Thoracic aorta (tissue), 2 donors: ENCODE measurements around the gene PIKFYVE. TPM values are rescaled to one million over a fixed set of nuclear protein-coding genes. Genes with fewer than 3 reads are reported as not detected.

Source experiments
- ATAC-seq: fragments of 150-250 bp; one replicate; pipeline ENCODE4 v1.8.0; 2017; ENCODE audit warnings: low read depth; ENCODE audit not compliant: insufficient number of reproducible peaks, low FRiP score
- DNase-seq: peaks from one replicate; pipeline ENCODE4 v3.0.0-alpha.2; 2020; ENCODE audit warnings: low spot score
- H3K27ac ChIP-seq, 2 donors: fragments of 200-600 bp; sonication (generic); 1 replicate in 1 of 2; 2 replicates in 1 of 2; pipeline ENCODE4 v1.5.1; 2016; ENCODE audit warnings: mild to moderate bottlenecking in 2 of 2, moderate library complexity in 2 of 2
- H3K27me3 ChIP-seq: fragments of 200-600 bp; sonication (generic); replicated peaks from 2 replicates; pipeline ENCODE4 v1.6.0; 2016; ENCODE audit warnings: mild to moderate bottlenecking; ENCODE audit not compliant: insufficient read depth
- H3K36me3 ChIP-seq: fragments of 200-600 bp; sonication (generic); one replicate; pipeline ENCODE4 v1.5.1; 2016
- H3K4me1 ChIP-seq, 2 donors: fragments of 200-600 bp; sonication (generic); 1 replicate in 1 of 2; 2 replicates in 1 of 2; pipeline versions ENCODE4 v1.5.1 to v1.6.0; 2016; ENCODE audit warnings: low read depth in 2 of 2, mild to moderate bottlenecking in 1 of 2; ENCODE audit not compliant: control insufficient read depth in 1 of 2
- H3K4me3 ChIP-seq: fragments of 200-600 bp; sonication (generic); 2 replicates; pipeline ENCODE4 v1.5.1; 2016; ENCODE audit warnings: mild to moderate bottlenecking
- H3K9me3 ChIP-seq: fragments of 200-600 bp; sonication (generic); 2 replicates; pipeline ENCODE4 v1.5.1; 2016
- CTCF ChIP-seq: fragments of 200-600 bp; sonication (generic); IDR thresholded peaks from one replicate; pipeline ENCODE4 v1.5.1; 2019; ENCODE audit warnings: antibody characterized with exemption
- total RNA-seq, 2 donors: library from RNA; depleted of rRNA; stranded (reverse); fragments of >200 nt; gene quantifications; one replicate each; pipeline versions ENCODE4 v1.1.0 to v1.2.3, GENCODE V29; 2016

The PIKFYVE gene
- total RNA-seq, 2 donors from 2014 or later = 18.0 to 29.4 TPM

GRCh38 chr2:208399201-208399600 is 133.1 kb downstream of the PIKFYVE start:
- Histone ChIP-seq H3K36me3 (no peaks in the 10 kb centered on the region), H3K4me1 (no peaks in the 10 kb centered on the region), H3K27me3 (no peaks in the 10 kb centered on the region), H3K27ac (no peak overlapping the region), H3K4me3 (no peak overlapping the region), H3K9me3 (peaks cover 3% of the 10 kb centered on the region)
- no peak for TF ChIP-seq CTCF
- DNase-seq (no peak), ATAC-seq (no peak)

- Histone ChIP-seq H3K4me3 (peak within 1 kb of the TSS; percentile 58), H3K27ac (no peak within 1 kb of the TSS), H3K36me3 (no peaks in the 10 kb centered on the region), H3K4me1 (peaks cover 7 to 11% of the 10 kb centered on the region in 2 donors), H3K9me3 (no peaks in the 10 kb centered on the region), H3K27me3 (no peaks in the 10 kb centered on the region)
- DNase-seq (no peak), ATAC-seq (no peak)
- no peak for TF ChIP-seq CTCF
These were observed 140.7 kb downstream of the PIKFYVE start, which contains the start of gene PTH2R for GRCh38 chr2:208406474-208407451. Gene PTH2R, plus strand, starts transcription at chr2:208406792. Its CDS starts 252 bp downstream, at chr2:208407044.

- Histone ChIP-seq H3K4me1 (peaks cover 7 to 11% of the 10 kb centered on the region in 2 donors), H3K27ac (no peak overlapping the region), H3K9me3 (no peaks in the 10 kb centered on the region), H3K27me3 (no peaks in the 10 kb centered on the region), H3K4me3 (no peak overlapping the region), H3K36me3 (no peaks in the 10 kb centered on the region)
- no peak for TF ChIP-seq CTCF
- DNase-seq (no peak), ATAC-seq (no peak)
These were observed 141.6 kb downstream of the PIKFYVE start for GRCh38 chr2:208407667-208408066.

Other genes starting within 250 kb of the PIKFYVE start
- 10 to 100 TPM; 20.5 to 21.8 TPM for gene PLEKHM3, start 240.7 kb upstream of the PIKFYVE start, total RNA-seq
- gene CRYGD, start 141.7 kb upstream of the PIKFYVE start, total RNA-seq = not detected
- gene CRYGC, start 136.4 kb upstream of the PIKFYVE start, total RNA-seq = not detected
- not detected for gene CRYGB, start 120.1 kb upstream of the PIKFYVE start, total RNA-seq
- not detected for gene CRYGA, start 102.7 kb upstream of the PIKFYVE start, total RNA-seq
- not detected for gene C2orf80, start 76.2 kb upstream of the PIKFYVE start, total RNA-seq
- gene IDH1, start 11.2 kb upstream of the PIKFYVE start, total RNA-seq = 10 to 100 TPM; 40.9 to 41.0 TPM
- not detected for gene PTH2R, start 140.5 kb downstream of the PIKFYVE start, total RNA-seq